Sigmoid colon (tissue), 4 donors: ENCODE data around the gene TSPAN33.

ENCODE experiments used
- CTCF ChIP-seq, 4 experiments: fragments of 450-650 bp in 3 of 4; fragments of 200-600 bp in 1 of 4; IDR thresholded peaks; one replicate each; pipeline ENCODE4 v1.5.1; 2016 to 2019; ENCODE audit warnings: antibody characterized with exemption in 4 of 4, mild to moderate bottlenecking in 3 of 4, moderate library complexity in 2 of 4
- EP300 ChIP-seq, 4 donors: sonication (generic); formaldehyde crosslinking; IDR thresholded peaks; one replicate each; pipeline ENCODE4 v1.6.1; 2017; ENCODE audit warnings: antibody characterized with exemption in 4 of 4
- POLR2A ChIP-seq, 2 donors: fragments of 450-650 bp; IDR thresholded peaks; one replicate each; pipeline ENCODE4 v1.6.1; 2016; ENCODE audit warnings: antibody characterized with exemption in 2 of 2, mild to moderate bottlenecking in 2 of 2, moderate library complexity in 2 of 2
- POLR2AphosphoS5 ChIP-seq, 4 donors: sonication (generic); formaldehyde crosslinking; IDR thresholded peaks; one replicate each; pipeline ENCODE4 v1.6.1; 2017; ENCODE audit warnings: antibody characterized with exemption in 4 of 4

- TF ChIP-seq CTCF (IDR thresholded peaks at IDR 0.05) (no peak), EP300 (IDR thresholded peaks at IDR 0.05) (no peak), POLR2AphosphoS5 (IDR thresholded peaks at IDR 0.05) (no peak), POLR2A (IDR thresholded peaks at IDR 0.05) (no peak)
Observed at GRCh38 chr7:129168231-129169021, 23.9 kb downstream of the TSPAN33 start.
